Esophagus muscularis mucosa (tissue), 3 donors: Measurements from ENCODE around the gene DBH.

Source experiments
- CTCF ChIP-seq, 3 experiments: fragments of 200-600 bp in 2 of 3; fragments of 450-650 bp in 1 of 3; sonication (generic) in 2 of 3; IDR thresholded peaks; one replicate each; pipeline ENCODE4 v1.5.1; 2017 to 2019; ENCODE audit warnings: antibody characterized with exemption in 3 of 3, mild to moderate bottlenecking in 2 of 3, moderate library complexity in 1 of 3
- EP300 ChIP-seq: sonication (generic); formaldehyde crosslinking; IDR thresholded peaks from one replicate; pipeline ENCODE4 v1.6.1; 2017; ENCODE audit warnings: antibody characterized with exemption

DNA sequence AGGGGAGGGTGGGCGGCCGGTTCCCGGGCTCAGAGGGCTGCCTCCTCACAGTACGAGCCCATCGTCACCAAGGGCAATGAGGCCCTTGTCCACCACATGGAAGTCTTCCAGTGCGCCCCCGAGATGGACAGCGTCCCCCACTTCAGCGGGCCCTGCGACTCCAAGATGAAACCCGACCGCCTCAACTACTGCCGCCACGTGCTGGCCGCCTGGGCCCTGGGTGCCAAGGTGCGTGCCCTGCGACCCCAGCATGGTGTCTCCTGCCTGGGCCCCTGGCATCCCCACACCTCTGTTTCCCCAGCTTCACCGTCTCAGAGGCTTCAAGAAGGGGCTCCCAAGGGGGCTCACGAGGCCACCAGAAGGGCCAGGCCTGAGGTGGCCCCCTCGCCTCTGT is 7.2 kb downstream of the DBH start:
- TF ChIP-seq CTCF (IDR thresholded peaks at IDR 0.05) (no peak), EP300 (no peak)
